HG03575 (cell line): ENCODE data around the gene PRSS27.
"Not testable (repeated sequence)": the region's sequence is repeated elsewhere in the genome, so short reads cannot be mapped to it uniquely, and the experiment has no call there.

Source experiments
- ATAC-seq: cut with Tn5 transposase; IDR thresholded peaks from one replicate; pipeline ENCODE4 v1.9.1; 2021; ENCODE audit not compliant: unreplicated experiment, insufficient number of reproducible peaks, low FRiP score; ENCODE audit errors: extremely low read depth

PRSS27 gene

DNA sequence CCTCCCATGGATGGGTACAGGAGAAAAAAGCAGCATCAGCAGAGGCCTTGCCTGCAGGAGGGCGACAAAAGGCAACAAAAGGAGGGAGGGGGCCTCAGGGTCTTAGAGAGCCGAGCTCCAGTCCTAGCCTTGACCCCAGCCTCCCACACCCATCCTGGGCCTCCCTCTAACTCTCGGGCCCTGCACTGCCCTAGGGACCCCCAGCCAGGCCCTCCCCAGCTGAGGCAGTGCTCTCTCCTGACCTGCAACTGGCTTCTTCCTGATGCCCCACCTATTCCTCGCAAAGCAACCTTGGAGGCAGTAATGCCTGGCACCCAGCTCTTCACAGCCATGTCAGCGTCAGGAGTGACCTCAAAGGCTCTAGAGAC is 17.2 kb upstream of the PRSS27 start:
- no peak for ATAC-seq

DNA sequence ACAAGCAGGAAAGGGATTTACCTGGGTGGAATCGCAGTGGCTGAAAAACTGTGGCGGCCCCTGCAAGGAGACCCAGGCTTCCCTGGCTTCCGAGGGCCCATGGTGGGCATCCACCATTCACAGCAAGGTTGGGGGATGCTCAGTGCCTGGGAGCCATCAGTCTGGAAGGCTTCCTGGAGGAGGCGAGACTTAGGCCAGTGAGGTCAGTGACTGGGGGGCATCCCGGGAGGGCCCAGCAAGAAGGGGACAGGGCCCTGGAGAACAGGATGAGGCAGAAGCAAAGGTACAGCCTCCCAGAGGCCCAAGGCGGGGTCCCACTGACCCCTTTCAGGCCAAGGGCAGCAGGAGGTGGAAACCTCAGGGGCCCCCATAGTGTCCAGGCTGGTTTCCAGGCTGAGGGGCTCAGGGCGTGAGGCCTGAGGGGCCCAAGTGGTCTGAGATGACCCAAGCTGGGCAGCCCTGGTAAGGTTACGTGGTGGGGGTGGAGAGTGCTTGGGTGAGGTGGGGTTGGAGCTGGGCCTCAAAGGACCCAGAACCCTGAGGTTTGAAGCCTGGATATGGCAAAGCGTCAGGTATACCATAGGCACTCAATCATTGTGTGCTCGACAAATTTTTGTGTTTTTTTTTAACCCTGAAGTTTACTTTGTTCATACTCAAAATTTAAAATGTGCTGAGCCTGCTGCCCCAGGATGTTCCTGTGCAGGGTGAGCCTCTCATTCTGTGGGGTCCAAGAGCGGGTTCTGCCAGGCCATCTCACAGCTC is 16.6 kb upstream of the PRSS27 start:
- no peak for ATAC-seq

GRCh38 chr16:2734844-2735515 is 15.0 kb upstream of the PRSS27 start:
- no peak for ATAC-seq

GRCh38 chr16:2728034-2728433 is 8.0 kb upstream of the PRSS27 start:
- ATAC-seq = no peak

- no peak for ATAC-seq
Observed at GRCh38 chr16:2726923-2727322, 6.9 kb upstream of the PRSS27 start.

GRCh38 chr16:2724816-2725348 is 4.9 kb upstream of the PRSS27 start:
- no peak for ATAC-seq

DNA sequence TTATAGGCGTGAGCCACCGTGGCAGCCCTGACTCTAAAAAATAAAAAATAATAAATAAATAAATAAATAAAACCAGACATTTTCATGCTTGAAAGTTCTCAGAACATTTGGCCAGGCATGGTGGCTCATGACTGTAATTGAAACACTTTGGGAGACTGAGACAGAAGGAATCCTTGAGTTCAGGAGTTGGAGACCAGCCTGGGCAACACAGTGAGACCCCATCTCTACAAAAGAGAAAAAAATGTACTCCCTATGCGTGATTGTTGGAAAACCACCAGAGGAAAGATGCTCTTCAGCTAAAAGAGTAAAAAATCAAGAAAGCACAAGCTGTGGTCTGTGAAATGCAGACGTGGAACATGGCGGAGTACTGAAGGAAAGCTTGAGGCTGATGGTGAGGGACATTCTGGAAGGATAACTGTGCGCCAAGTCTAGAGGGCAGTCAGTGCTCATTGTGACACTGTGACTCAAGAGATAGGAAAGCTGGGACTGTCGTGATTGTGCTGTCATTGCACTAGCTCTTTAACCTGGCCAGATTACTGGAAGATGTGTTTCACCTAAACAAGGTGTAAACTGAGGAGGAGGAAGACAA is 4.2 kb upstream of the PRSS27 start:
- ATAC-seq = no peak

DNA sequence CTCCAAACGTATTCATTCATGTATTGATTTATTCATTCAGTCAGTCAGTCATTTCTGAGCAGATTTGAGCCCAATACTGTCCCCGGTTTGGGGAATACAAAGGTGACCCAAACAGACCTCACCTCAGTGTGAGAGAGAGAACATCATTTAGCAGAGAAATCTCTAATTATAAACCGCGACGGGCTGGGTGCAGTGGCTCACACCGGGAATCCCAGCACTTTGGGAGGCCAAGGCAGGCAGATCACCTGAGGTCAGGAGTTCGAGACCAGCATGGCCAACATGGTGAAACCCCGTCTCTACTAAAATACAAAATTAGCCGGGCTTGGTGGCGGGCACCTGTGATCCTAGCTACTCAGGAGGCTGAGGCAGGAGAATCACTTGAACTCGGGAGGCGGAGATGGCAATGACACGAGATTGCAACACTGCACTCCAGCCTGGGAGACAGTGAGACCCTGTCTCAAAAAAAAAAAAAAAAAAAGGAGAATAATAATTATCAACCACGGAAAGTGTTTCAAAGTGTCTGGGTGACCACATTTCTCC is 1.7 kb upstream of the PRSS27 start:
- ATAC-seq = not testable (repeated sequence)

- no peak for ATAC-seq
Observed at GRCh38 chr16:2720719-2721633, 952 bp upstream of the PRSS27 start.

- ATAC-seq = no peak
Observed at GRCh38 chr16:2719328-2720063, 528 bp downstream of the PRSS27 start.

GRCh38 chr16:2717383-2718263 is 2.4 kb downstream of the PRSS27 start:
- ATAC-seq = no peak

- no peak for ATAC-seq
Observed at GRCh38 chr16:2716948-2717347, 3.1 kb downstream of the PRSS27 start.

DNA sequence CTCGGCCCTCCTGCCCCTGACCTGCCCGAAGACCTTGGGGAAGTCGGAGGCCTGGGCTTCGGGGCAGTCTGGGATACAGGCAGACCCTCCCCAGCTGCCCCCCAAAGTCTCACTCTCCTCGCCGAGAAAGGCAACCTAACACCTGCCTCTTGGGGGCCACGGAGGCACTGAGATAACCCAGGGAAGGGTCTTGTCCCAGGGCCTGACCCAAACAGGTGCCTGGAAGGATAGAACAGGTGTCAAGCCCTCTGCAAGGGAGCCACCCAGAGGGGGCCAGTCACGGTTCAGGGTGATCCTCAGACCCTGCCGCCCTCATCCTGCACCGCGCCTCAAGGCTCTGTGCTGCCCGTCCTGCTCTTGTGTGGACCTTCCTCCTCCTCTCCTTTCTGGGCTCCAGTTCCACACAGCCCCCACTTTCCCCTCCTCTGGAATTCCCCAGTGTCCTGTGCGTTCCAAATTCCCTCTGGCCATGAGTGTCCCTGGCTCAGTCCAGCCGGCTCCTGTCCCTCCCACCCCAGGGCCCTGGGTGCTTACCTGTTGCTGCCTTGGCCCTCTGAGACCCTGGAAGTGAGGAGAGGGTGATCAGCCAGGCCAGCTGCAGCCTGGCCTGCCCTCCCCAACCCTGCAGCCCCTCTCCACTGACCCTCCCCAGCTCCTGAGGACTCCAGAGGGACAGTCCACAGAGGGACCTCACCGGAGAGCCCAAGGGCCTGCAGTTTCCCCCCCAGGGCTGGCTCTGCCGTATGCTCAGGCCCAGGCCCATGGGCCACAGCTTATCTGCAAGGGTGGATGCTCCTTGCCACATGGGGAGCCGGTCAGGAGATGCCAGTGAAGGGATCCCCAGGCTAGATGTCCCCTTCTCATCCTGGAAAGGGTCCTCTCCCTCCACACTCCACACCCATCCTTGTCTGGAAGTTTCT is 3.8 kb downstream of the PRSS27 start:
- ATAC-seq = no peak

DNA sequence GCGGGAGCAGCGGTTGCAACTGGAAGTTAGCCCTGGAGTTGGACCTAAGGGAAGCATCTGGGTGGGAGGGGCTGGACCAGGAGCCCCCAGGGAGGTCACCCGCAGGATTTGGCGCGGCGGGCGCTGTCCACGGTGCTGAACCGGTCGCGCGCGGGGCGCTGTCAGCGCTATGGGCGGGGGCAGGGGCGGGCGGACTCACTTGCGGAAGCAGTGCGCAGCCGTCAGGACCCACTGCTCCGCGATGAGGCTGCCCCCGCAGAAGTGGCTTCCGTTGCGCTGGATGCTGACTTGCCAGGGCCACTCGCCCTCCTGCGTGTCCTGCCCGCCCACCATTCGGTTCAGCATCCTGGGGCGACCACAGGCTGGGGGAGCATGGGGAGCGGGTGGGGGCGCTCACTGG is 4.5 kb downstream of the PRSS27 start:
- ATAC-seq = no peak

DNA sequence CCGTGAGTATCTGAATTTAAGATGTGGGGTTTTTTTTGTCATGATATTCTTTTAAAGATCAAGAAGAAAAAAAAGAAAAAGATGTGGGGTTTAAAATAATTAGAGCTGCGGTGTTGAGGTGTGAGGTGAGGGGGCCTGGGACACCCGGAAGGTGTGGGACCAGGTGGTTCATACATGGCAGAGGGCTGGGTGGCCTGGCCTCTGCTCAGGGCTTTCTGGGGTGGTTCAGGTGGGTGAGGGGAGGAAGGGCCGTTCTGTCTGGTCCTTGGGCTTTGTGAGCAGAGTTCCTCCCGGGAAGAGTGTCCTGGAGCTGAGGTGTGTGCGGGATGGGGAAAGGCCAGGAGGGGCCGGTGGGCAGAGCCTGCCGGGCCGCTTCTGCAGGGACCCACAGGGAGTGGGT is 5.0 kb downstream of the PRSS27 start:
- no peak for ATAC-seq

DNA sequence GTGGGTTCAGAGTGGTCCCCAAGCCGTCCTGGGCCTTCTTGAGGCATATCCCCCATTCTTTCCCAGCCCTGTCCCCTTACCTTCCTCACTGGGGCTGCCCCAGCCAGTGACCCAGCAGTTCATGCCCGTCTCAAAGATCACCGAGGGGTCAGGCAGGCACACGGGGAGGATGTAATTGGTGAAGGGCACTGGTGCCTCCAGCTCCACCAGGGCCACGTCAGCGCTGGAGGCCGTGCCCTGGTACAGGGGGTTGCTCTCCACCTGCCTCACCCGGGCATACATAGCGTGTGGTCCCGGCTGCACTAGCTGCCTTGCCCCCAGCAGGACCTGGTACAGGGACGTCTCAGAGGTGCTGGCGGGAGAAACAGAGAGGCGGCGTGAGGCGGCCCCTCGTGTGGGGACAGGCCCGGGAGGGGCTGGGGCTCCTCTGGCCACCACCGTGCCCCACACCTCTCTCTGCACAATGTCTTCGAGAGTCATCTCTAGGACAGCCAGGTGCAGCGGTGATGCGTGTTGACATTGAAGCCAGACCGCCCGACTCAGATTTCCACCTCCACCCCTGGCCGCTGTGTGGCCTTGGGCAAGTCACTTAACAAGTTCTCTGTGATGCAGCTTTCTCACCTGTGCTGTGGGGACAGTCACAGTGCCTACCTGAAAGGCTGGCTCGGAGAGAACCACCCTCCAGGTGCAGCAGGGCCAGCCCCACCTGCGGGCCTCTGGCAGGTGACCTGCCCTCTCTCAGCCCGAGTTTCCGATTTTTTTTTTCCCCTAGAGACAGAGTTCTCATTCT is 5.8 kb downstream of the PRSS27 start:
- ATAC-seq = no peak
